Measurements from ENCODE around the gene TTLL6.

TTLL6 gene

GRCh38 chr17:48760411-48760810 lies 56.6 kb downstream of the TTLL6 start:
- no peak for DNase-seq (ENCODE audit: low spot score)

DNA sequence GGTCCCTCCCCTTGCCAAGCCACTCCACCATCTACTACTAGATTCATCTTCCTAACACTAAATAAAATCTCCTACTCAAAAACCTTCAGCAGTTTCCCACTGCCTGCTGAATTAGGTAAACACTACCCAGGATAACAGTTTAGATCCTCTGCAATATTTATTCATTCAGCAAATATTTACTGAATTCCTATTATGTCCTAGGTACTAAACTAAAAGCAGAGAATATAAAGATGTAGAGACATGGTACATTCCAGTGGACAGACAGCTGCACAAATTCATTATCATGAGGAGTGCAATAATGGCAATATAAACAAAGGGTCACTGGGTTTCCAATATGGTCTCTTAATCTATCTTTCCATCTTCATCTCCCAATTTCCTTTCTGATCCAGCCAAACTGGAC lies 57.7 kb downstream of the TTLL6 start:
- DNase-seq (ENCODE audit: low spot score): no peak

GRCh38 chr17:48757524-48757961 lies 59.5 kb downstream of the TTLL6 start:
- DNase-seq (ENCODE audit: low spot score): no peak

DNA sequence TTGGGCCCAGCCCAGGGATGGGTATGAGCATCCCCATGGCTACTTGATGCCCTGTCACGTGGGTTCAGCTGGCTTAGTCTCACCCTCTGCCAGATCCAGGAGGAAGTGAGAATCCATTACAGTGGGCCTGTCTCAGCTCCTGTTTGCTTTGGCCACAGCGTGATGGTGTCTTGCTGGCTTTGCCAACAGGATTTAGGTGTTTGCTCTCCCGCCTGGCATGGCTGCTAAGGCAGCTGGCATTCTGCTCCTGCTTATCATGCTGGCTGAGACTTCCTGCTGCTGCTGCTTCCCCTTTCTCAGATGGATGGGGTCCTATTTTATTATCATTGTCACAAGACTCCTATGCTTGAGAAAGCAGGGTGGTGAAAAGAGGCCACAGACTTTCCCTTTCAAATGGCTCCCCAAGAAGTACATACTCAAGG lies 60.2 kb downstream of the TTLL6 start:
- no peak for DNase-seq (ENCODE audit: low spot score)

DNA sequence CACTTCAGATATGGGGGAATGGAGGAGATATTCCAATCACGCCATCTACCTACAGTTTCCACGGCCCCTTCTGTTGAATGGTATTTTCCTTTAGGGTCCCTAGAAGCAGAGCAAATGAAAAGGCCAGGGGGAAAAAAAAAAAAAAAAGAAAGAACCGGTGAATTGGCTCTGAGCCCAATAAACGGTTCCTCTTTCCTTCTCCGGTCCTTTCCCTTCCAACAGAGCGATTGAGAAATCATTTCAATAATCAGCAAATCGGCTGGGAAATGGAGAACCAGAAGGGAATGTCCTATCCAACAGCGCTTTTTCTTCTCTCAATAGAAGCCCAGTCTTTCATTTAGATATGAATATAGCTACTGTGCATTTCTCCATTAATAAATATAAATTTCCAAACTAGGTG lies 61.7 kb downstream of the TTLL6 start:
- no peak for DNase-seq (ENCODE audit: low spot score)

DNA sequence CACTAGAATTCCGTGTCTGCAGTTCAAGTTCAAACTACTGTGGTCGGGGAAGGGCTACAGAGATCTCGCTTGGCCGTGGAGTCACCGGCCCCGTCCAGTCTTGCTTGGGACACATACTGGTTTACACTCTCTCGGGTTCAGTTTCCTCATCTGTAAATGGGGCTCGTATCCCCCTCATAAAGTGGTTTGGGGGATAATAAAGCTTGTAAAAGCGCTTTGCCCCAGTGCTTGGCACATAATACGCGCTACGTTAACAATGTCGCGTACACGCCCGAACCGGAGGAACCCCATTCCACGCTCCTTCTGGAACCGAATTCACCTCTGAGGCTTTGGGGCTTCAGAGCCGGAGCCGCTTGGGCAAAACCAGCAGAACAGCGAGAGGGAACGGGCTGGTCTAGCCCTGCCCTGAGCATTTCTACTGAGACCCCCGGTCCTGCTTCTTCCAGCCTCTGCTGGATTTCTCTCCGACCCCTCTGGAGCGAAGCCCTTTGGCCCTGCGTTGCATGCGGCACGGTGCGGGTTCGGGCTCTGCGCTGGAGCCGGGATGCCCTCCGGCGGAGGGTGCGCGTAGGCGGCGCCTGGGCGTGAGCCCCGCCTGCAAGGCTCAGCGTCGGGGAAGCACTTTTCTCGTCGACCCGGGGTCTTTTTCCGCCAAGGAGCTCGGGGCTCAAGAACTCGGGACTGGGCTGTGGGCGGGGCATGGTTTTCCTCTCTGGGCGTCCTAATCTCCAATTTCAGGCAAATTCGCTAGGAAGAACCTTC lies 62.3 kb downstream of the TTLL6 start:
- no peak for DNase-seq (ENCODE audit: low spot score)

- no peak for DNase-seq (ENCODE audit: low spot score)
Measured at GRCh38 chr17:48753794-48754499, 63.1 kb downstream of the TTLL6 start.

- no peak for DNase-seq (ENCODE audit: low spot score)
Measured at GRCh38 chr17:48752399-48753288, 64.4 kb downstream of the TTLL6 start.

- DNase-seq (ENCODE audit: low spot score): no peak
Measured at GRCh38 chr17:48751733-48752398, 65.2 kb downstream of the TTLL6 start.

- no peak for DNase-seq (ENCODE audit: low spot score)
Measured at GRCh38 chr17:48751172-48751571, 65.9 kb downstream of the TTLL6 start.

DNA sequence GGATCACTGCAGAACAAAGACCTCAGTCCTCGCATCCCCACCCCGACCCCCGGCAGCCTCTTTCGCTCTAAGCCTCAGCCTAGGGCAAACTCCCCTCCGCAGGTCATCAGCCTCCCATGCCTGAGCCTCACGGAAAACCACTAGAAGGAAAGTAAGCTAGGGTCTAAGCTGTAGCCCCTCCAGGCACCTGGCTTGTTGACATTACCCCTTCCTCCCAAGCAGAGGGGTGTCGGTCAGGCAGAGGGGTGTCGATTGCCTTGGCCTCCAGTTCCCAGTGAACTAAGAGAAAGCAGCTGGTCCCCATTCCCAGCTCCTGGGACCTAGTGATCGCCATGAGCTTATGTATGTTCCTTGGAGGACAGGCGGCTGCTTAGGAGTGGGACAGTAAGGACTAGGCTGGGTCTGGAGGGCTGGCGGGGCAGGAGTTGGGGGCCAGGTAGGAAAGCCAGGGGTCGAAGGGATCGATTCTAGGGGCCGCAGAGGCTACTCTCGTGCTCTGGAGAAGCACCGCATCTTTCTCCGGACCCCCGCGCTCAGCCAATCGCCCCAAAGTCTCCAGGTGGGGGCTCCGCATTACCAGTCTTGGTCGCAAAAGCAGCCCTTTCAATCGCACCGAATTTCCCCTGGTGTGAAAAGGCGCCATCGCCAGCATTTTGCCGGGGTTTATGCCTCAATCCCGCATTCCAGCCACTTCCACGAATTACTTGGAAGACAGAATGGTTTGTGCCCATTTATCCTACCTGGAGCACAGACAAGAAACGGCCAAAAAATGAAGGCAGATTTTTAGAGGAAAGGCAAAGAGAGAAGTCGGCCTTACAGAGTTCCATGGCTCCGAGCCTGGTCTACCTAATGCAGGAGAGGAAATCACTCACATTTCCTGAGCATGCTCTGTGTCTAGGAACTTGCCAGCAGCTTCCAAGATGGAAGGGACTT lies 67.1 kb downstream of the TTLL6 start:
- DNase-seq (ENCODE audit: low spot score): no peak

DNA sequence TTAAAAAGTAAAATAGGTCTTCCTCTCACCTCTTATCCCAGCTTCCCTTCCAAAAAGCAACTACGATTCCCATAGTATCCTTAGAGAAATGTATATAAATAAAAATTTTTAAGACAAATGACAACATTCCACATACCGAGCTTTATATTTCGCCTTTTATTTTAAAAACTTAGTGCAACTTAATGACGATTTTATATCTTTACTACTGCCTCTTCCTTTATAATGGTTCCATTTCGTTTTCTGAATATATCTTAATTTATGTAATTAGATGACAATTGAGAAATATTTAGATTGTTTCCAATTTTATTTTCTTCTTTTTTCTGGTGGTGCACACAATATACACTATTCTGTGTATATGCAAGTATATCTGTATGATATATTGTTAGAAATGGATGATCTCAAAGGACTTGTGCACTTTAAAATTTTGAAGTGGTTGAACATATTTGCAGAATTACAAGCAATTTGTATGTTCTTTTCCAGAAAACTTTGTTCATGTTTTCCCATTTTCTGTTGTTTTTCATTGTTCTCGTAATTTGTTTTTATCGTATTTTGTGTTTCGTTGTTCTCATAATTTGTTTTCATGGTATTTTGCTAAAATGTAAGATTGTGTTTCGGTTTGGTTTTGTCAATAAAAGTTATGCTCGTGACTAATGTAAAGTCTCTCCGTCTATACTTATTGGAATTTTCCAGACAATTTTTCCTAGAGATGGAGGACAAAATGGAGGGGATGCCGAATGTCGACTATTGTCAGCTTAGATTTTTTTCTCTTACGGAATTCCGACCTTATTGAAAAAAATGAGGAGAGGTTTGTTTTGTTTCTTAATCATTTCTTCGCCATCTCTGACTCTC lies 68.1 kb downstream of the TTLL6 start:
- DNase-seq (ENCODE audit: low spot score): no peak

DNA sequence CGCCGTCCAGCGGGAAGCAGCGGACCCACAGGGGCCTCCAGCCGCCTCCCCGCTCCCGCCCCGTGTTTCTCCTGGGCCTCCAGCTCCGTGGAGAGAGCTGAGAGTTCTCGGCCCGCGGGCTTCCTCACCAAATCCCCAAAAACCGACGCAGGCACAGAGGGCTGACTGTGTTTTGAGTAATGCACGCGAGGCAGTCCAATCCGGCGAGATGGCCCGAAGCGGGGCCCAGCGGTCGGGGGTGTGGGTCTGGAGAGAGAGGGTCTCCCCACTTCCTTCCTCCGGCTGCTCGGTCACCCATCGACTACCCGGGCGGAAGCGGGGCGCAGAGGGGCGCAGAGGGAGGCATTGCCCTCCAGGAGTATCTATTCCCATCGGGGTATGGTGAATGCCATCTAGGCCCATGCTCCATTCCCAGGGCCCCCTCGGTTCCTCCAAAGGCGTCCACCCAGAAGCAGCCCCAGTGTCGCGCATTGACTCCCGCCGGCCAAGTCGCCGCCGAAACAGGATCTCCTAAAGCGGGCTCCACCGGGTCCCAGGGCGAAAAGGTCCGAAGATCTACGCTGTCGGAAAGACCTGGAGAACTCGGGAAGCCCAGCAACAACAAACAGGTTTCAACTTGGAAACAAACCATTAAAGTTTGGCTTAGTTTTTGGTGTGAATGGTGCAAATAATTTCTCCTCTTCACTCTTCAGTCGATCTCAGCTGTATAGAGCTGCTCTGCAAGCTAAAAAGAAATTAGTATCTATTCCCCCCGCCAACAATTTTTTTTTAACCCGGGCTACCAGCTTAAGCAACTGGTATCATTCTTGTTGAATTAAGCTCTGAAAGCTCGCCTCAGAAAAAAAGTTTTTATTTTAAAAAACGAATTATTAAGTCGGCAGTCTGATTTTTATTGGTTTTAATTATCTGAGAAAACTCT lies 69.3 kb downstream of the TTLL6 start:
- DNase-seq (ENCODE audit: low spot score): no peak

GRCh38 chr17:48746916-48747444 lies 70.0 kb downstream of the TTLL6 start:
- no peak for DNase-seq (ENCODE audit: low spot score)

GRCh38 chr17:48745381-48746275 lies 71.4 kb downstream of the TTLL6 start:
- no peak for DNase-seq (ENCODE audit: low spot score)

GRCh38 chr17:48740537-48740936 lies 76.5 kb downstream of the TTLL6 start:
- no peak for DNase-seq (ENCODE audit: low spot score)

- no peak for DNase-seq (ENCODE audit: low spot score)
Measured at GRCh38 chr17:48738803-48739526, 78.1 kb downstream of the TTLL6 start.

Measured in left forelimb (tissue), 1 donor.